Effector memory CD4-positive, alpha-beta T cell (primary cell): Measurements from ENCODE around the gene PGBD2.
"Not testable (repeated sequence)": the region's sequence is repeated elsewhere in the genome, so short reads cannot be mapped to it uniquely, and the experiment has no call there.

Experiments
- DNase-seq, 3 donors: peaks; one replicate each; pipeline ENCODE4 v3.0.0-alpha.2; 2020
- H3K27ac ChIP-seq: 2 replicates; pipeline ENCODE4 v1.7.0; 2013; ENCODE audit warnings: mild to moderate bottlenecking, low read length, moderate library complexity; ENCODE audit not compliant: insufficient read depth, poor library complexity, severe bottlenecking
- H3K27me3 ChIP-seq: replicated peaks from 2 replicates; pipeline ENCODE4 v1.7.0; 2013; ENCODE audit warnings: mild to moderate bottlenecking, low read length; ENCODE audit not compliant: insufficient read depth, control insufficient read depth, poor library complexity, severe bottlenecking
- H3K36me3 ChIP-seq: 2 replicates; pipeline ENCODE4 v1.7.0; 2013; ENCODE audit warnings: mild to moderate bottlenecking, low read length, moderate library complexity; ENCODE audit not compliant: control insufficient read depth, insufficient read depth
- H3K4me1 ChIP-seq: 2 replicates; pipeline ENCODE4 v1.7.0; 2013; ENCODE audit warnings: low read length, mild to moderate bottlenecking; ENCODE audit not compliant: control insufficient read depth, insufficient read depth, poor library complexity, severe bottlenecking
- H3K4me3 ChIP-seq: 2 replicates; pipeline ENCODE4 v1.7.0; 2013; ENCODE audit warnings: low read length, low read depth, mild to moderate bottlenecking; ENCODE audit not compliant: insufficient read depth, poor library complexity, severe bottlenecking
- H3K9me3 ChIP-seq: 2 replicates; pipeline ENCODE4 v1.7.0; 2013; ENCODE audit warnings: mild to moderate bottlenecking, low read length, moderate library complexity; ENCODE audit not compliant: control insufficient read depth

The PGBD2 gene

DNA sequence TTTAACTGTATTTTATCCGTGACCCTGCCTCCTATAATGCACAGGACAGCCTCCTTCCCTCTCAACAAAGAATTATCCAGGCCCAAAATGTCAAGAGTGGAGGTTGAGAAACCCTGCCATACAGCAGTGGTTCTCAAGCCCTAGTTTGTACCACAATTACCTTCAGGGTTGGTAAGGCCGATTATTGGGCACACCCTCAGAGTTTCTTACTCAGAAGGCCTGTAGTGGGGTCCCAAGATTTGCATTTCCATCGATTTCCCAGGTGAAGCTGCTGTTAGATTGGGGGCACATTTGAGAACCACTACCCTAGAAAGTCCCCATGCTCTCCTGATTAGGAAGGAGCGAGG is 400 bp upstream of the PGBD2 start:
- no peaks in the 10 kb centered on the region for H3K4me1 ChIP-seq
- no peak for DNase-seq
- H3K4me3 ChIP-seq: peak overlapping the region; percentile 57
- no peaks in the 10 kb centered on the region for H3K9me3 ChIP-seq
- no peaks in the 10 kb centered on the region for H3K36me3 ChIP-seq
- no peaks in the 10 kb centered on the region for H3K27me3 ChIP-seq
- peak overlapping the region; percentile 74 for H3K27ac ChIP-seq

DNA sequence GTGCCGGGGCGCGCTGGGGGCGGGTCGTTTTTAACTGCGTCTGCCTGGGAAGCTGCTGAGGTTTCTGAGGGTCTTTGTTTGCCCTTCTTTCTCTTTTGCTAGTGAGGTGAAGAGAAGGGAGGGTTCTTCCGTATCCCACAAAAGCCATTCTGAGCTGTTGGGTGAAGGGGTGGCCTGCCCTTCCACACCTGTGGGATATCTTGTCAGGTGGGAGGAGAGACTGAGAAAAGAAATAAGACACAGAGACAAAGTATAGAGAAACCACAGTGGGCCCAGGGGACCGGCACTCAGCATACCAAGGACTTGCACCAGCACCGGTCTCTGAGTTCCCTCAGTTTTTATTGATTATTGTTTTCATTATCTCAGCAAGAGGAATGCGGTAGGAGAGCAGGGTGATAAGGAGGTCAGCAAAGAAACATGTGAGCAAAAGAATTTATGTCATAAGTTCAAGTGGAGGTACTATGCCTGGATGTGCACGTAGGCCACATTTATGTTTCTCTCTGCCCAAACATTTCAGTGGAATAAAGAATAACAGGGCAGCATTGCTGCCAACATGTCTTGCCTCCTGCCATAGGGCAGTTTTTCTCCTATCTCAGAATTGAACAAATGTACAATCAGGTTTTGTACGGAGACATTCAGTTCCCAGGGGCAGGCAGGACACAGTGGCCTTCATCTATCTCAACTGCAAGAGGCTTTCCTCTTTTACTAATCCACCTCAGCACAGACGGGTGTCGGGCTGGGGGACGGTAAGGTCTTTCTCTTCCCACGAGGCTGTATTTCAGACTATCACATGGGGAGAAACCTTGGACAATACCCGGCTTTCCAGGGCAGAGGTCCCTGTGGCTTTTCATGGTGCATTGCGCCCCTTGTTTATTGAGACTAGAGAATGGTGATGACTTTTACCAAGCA is 972 bp downstream of the PGBD2 start:
- Histone ChIP-seq H3K27ac (peak overlapping the region; percentile 81), H3K9me3 (no peaks in the 10 kb centered on the region), H3K4me1 (no peaks in the 10 kb centered on the region), H3K4me3 (peak overlapping the region; percentile 57), H3K36me3 (peaks cover under 1% of the 10 kb centered on the region), H3K27me3 (no peaks in the 10 kb centered on the region)
- DNase-seq: no peak

DNA sequence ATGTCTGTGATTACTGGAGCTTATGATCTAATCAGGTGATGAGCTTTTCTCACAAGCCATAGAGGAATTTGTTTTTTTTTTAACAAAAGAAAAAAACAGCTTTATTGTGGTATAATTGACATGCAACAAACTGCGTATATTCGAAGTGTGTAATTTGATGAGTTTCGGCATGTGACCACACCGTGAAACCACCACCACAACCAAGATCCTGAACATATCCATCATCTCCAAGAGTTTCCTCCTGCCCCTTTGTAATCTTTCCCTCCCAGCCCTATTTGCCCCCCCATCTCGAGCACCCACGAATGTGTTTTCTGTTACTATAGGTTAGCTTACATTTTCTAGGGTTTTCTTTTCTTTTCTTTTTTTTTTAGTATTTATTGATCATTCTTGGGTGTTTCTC is 4.7 kb downstream of the PGBD2 start:
- Histone ChIP-seq H3K4me3 (no peak overlapping the region), H3K4me1 (no peaks in the 10 kb centered on the region), H3K9me3 (no peaks in the 10 kb centered on the region), H3K27me3 (no peaks in the 10 kb centered on the region), H3K27ac (no peak overlapping the region), H3K36me3 (peaks cover 24% of the 10 kb centered on the region)
- DNase-seq: no peak

DNA sequence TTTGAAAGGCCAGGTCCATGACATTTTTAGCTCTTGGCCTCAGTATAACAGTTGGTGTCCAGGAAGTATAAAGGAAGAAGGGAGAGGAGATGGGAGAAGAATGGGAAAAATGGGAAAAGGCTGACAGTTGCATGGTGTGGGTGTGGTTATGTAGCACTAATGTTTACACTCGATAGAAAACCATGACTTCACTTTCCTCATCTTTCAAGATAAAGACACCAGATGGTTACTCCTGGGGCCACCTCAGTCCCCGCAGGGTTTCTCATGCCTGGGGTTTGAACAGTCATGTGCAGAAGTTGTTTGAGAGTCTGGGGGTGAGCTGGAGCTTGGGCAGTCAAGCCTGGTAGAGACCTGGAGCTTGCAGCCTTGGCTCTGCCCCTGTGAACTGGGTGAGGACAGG is 7.9 kb downstream of the PGBD2 start:
- H3K27ac ChIP-seq: no peak overlapping the region
- DNase-seq: no peak
- H3K36me3 ChIP-seq: peaks cover 46% of the 10 kb centered on the region
- no peaks in the 10 kb centered on the region for H3K9me3 ChIP-seq
- no peaks in the 10 kb centered on the region for H3K4me1 ChIP-seq
- no peak overlapping the region for H3K4me3 ChIP-seq
- no peaks in the 10 kb centered on the region for H3K27me3 ChIP-seq

DNA sequence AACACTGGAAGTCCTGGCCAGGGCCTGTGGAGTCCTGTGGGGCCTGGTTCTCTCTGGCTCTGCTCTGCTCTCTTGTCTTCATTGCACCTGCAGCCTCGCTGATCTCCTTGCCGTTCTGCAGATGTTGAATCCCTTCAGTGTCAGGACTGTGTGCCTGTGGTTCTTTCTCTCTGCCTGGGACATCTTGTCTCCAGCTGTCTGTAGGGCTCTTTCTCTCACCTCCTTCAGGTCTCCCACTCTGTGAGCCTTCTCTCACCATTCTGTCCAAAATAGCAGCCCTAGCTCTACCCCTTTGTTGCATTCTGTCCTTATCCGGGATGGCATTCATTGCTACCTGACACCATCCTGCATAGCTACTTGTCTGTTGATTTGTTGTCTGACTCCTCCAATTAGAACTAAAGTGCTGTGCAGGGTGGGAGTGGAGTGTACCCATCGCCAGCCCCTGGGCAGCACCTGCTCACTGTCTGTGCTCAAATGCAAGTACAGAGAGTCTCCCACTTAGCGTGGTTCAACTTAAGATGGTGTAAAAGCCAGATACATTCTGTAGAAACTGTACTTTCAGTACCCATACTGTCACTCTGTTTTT is 8.9 kb downstream of the PGBD2 start:
- Histone ChIP-seq H3K4me1 (no peaks in the 10 kb centered on the region), H3K27ac (no peak overlapping the region), H3K4me3 (no peak overlapping the region), H3K27me3 (no peaks in the 10 kb centered on the region), H3K36me3 (peaks cover 49% of the 10 kb centered on the region), H3K9me3 (no peaks in the 10 kb centered on the region)
- DNase-seq: no peak

DNA sequence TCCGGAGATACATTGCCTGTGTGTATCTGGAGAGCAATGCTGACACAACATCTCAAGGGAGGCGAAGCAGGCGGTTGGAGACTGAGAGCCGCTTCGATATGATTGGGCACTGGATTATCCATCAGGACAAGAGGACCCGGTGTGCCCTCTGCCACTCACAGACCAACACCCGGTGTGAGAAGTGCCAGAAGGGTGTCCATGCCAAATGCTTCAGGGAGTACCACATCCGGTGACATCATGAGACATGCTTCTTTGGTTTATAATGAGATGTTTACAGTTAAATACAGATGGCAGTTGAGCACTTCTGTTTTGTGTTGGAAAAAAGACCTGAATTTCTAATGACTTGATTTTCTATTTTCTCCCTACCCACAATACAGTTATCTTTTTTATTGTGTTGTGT is 12.1 kb downstream of the PGBD2 start:
- Histone ChIP-seq H3K27ac (no peak overlapping the region), H3K36me3 (peaks cover 45% of the 10 kb centered on the region), H3K9me3 (no peaks in the 10 kb centered on the region), H3K27me3 (no peaks in the 10 kb centered on the region), H3K4me3 (no peak overlapping the region), H3K4me1 (no peaks in the 10 kb centered on the region)
- no peak for DNase-seq

DNA sequence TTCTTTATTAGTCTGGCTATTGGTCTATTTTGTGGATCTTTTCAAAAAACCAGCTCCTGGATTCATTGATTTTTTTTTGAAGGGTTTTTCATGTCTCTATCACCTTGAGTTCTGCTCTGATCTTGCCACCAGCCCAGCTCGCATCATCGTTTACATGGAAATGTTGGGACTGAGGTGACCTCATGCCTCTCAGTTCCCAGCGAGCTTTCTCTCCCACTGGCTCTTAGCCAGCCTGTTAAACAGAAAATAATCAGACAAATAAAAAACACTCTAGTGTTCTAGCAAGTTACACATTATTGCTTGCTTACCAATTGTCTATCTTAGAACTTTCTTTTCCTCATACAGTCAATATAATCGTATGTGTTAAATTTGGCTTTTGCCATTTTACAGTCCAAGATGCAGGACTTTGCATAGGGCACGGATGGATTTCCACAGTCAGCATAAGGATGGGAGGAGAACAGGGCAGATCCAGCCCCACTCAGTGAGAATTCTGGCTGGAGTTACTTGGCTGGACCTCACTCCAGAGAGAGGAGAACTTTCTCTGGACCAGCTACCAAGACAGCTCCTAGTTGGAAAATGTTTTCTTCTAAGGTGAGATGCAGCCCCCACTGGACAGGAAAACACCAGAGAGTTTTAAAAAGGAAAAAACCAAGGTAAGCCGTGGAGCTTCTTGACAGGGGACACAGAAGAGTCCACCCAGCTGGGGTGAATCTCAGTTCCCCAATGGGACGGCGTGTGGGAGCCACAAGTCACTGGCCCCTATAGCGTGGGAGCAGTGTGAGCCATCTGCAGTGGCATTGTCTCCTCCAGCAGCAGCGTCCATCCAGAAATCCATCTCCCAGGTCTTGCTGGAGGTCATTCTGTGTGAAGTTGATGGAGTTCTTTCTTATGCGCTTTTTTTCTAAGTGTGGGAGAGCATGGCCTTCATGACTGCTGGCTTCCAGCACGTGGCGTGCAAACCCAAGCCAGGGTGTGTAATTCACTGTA is 17.6 kb downstream of the PGBD2 start:
- Histone ChIP-seq H3K9me3 (no peaks in the 10 kb centered on the region), H3K27me3 (no peaks in the 10 kb centered on the region), H3K36me3 (peaks cover 5% of the 10 kb centered on the region), H3K4me3 (no peak overlapping the region), H3K27ac (no peak overlapping the region), H3K4me1 (peaks cover 6% of the 10 kb centered on the region)
- no peak for DNase-seq

DNA sequence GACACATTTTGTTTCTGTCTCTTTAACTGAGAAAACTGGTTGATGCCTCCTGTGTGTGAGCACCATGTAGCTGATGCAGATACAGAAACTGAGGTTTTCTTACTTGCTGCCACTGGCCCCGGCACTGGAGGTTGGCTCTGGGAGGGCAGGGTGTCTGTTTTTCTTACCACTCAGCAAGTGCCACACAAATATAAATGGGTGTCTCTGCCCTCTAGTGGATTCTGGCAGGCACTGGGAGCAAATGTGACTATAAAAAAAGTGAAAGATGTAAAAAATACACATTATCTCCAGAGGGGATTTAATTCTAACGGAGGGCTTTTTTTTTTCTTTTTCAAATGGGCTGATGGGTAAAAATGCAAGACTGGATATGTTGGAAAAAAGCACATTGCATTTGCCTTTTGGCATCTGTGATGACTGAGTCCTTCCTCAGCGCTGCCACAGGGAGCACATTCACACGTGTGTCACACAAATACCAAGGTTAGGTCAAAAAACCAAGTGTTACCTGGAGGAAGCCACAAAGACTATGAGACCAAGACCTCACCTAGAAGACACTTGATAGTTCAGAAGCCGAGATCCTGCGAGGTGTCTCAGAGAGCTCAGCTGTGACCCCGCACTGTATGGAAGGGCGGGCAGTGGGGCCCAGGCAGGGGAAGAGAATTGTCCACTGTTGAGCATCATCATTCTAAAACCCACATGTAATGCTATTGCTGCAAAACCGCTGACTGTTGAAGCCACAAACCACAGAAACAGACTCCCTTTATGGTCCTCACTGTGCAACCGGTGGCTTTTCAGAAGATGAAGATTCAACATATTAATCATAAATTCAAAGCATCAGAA is 18.9 kb downstream of the PGBD2 start:
- H3K9me3 ChIP-seq: no peaks in the 10 kb centered on the region
- H3K4me3 ChIP-seq: no peak overlapping the region
- no peaks in the 10 kb centered on the region for H3K36me3 ChIP-seq
- no peak overlapping the region for H3K27ac ChIP-seq
- DNase-seq: peak in 1 of 3 donors; percentile 29
- peaks cover 6% of the 10 kb centered on the region for H3K4me1 ChIP-seq
- no peaks in the 10 kb centered on the region for H3K27me3 ChIP-seq

DNA sequence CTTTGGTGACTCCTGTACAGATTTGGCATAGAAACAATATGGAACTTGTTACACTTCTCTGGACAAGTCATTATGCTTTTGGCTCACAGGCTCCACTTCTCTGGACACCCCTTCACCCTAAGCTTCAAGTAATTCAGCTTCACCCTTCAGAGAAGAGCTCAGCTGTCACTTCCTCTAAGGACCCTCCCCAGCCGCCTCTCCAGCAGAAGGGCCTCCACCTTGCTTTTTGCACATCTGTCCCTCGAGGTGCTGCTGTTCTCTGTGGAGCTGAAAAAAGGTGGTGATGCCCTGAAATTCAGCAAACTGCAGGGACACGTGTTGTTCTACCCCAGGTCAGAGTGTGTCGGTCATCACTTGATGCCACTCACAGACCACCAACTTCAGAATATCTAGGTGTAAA is 19.8 kb downstream of the PGBD2 start:
- H3K27ac ChIP-seq, H3K27me3 ChIP-seq: not testable (repeated sequence)

More for the DNA sequence above, 19.8 kb downstream of the PGBD2 start:
- not testable (repeated sequence) for DNase-seq, H3K9me3 ChIP-seq, H3K4me1 ChIP-seq, H3K36me3 ChIP-seq, H3K4me3 ChIP-seq
